OCI-LY7 (cell line): ENCODE data around the gene GLIPR1.

Experiments
- EZH2phosphoT487 ChIP-seq: fragments of 200-600 bp; sonication (generic); IDR thresholded peaks from 2 replicates; pipeline ENCODE4 v1.6.1; 2018; ENCODE audit warnings: low read depth, borderline replicate concordance, mild to moderate bottlenecking, mixed run types, antibody characterized with exemption, low read length, moderate library complexity, mixed read lengths
- TF ChIP-seq, protein P1 (sequence below): fragments of 200-600 bp; sonication (generic); conservative IDR thresholded peaks from 2 replicates; pipeline ENCODE4 v1.5.1; 2014; ENCODE audit warnings: mild to moderate bottlenecking, antibody characterized with exemption, low read length, moderate library complexity, mixed read lengths

- TF ChIP-seq, protein P1, sequence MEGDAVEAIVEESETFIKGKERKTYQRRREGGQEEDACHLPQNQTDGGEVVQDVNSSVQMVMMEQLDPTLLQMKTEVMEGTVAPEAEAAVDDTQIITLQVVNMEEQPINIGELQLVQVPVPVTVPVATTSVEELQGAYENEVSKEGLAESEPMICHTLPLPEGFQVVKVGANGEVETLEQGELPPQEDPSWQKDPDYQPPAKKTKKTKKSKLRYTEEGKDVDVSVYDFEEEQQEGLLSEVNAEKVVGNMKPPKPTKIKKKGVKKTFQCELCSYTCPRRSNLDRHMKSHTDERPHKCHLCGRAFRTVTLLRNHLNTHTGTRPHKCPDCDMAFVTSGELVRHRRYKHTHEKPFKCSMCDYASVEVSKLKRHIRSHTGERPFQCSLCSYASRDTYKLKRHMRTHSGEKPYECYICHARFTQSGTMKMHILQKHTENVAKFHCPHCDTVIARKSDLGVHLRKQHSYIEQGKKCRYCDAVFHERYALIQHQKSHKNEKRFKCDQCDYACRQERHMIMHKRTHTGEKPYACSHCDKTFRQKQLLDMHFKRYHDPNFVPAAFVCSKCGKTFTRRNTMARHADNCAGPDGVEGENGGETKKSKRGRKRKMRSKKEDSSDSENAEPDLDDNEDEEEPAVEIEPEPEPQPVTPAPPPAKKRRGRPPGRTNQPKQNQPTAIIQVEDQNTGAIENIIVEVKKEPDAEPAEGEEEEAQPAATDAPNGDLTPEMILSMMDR, result no peak
- no peak for TF ChIP-seq EZH2phosphoT487
Observed at GRCh38 chr12:75452675-75453330, 27.8 kb upstream of the GLIPR1 start.
